HG02840 (cell line): ENCODE results near the gene CPSF7.

Experiments used
- ATAC-seq: cut with Tn5 transposase; IDR thresholded peaks from one replicate; pipeline ENCODE4 v1.9.1; 2021; ENCODE audit warnings: mild to moderate bottlenecking, moderate library complexity, moderate number of reproducible peaks; ENCODE audit not compliant: unreplicated experiment, low FRiP score

Gene CPSF7

GRCh38 chr11:61358566-61358965 is 71.2 kb downstream of the CPSF7 start:
- ATAC-seq = no peak

GRCh38 chr11:61357894-61358239 is 71.9 kb downstream of the CPSF7 start:
- no peak for ATAC-seq

- no peak for ATAC-seq
These were observed 72.4 kb downstream of the CPSF7 start for GRCh38 chr11:61357233-61357893.

GRCh38 chr11:61356706-61357105 is 73.1 kb downstream of the CPSF7 start:
- no peak for ATAC-seq

- no peak for ATAC-seq
These were observed 75.6 kb downstream of the CPSF7 start for GRCh38 chr11:61354208-61354607.

- no peak for ATAC-seq
These were observed 76.4 kb downstream of the CPSF7 start for GRCh38 chr11:61353131-61354067.
